HG03108 (cell line): ENCODE results near the gene KIF26B.

Experiments used
- ATAC-seq: cut with Tn5 transposase; IDR thresholded peaks from one replicate; pipeline ENCODE4 v1.9.1; 2021; ENCODE audit warnings: moderate library complexity; ENCODE audit not compliant: unreplicated experiment

KIF26B gene

GRCh38 chr1:245270972-245271371 is 116.2 kb downstream of the KIF26B start:
- no peak for ATAC-seq

- ATAC-seq, result no peak
These were observed 117.9 kb downstream of the KIF26B start for GRCh38 chr1:245272676-245273075.

- no peak for ATAC-seq
These were observed 121.7 kb downstream of the KIF26B start for GRCh38 chr1:245276445-245276844.

GRCh38 chr1:245277276-245277675 is 122.5 kb downstream of the KIF26B start:
- ATAC-seq, result no peak

- no peak for ATAC-seq
These were observed 124.1 kb downstream of the KIF26B start for GRCh38 chr1:245278846-245279245.

GRCh38 chr1:245279346-245279745 is 124.6 kb downstream of the KIF26B start:
- ATAC-seq, result no peak

GRCh38 chr1:245283001-245283400 is 128.2 kb downstream of the KIF26B start:
- ATAC-seq, result no peak

GRCh38 chr1:245285168-245285567 is 130.4 kb downstream of the KIF26B start:
- no peak for ATAC-seq

- ATAC-seq, result no peak
These were observed 134.0 kb downstream of the KIF26B start for GRCh38 chr1:245288796-245289195.

GRCh38 chr1:245290836-245291235 is 136.1 kb downstream of the KIF26B start:
- ATAC-seq, result no peak

- no peak for ATAC-seq
These were observed 136.6 kb downstream of the KIF26B start for GRCh38 chr1:245291351-245291750.

- no peak for ATAC-seq
These were observed 137.4 kb downstream of the KIF26B start for GRCh38 chr1:245292141-245292540.

GRCh38 chr1:245292553-245292952 is 137.8 kb downstream of the KIF26B start:
- ATAC-seq, result no peak

GRCh38 chr1:245294020-245294419 is 139.2 kb downstream of the KIF26B start:
- ATAC-seq, result no peak

GRCh38 chr1:245298781-245299180 is 144.0 kb downstream of the KIF26B start:
- no peak for ATAC-seq

- ATAC-seq, result no peak
These were observed 146.4 kb downstream of the KIF26B start for GRCh38 chr1:245301162-245301580.

- no peak for ATAC-seq
These were observed 147.1 kb downstream of the KIF26B start for GRCh38 chr1:245301921-245302320.

GRCh38 chr1:245304698-245305097 is 149.9 kb downstream of the KIF26B start:
- no peak for ATAC-seq

GRCh38 chr1:245306020-245306419 is 151.2 kb downstream of the KIF26B start:
- ATAC-seq, result no peak

- ATAC-seq, result no peak
These were observed 152.0 kb downstream of the KIF26B start for GRCh38 chr1:245306628-245307410.

GRCh38 chr1:245310571-245311531 is 156.1 kb downstream of the KIF26B start:
- no peak for ATAC-seq
